Stimulated activated CD8-positive, alpha-beta memory T cell treated with anti-CD3 and anti-CD28 coated beads, Interleukin-4, amount 100 ng/mL, for 1 hour (primary cell): ENCODE measurements around the gene CHML.

ENCODE experiments used
- DNase-seq, 2 donors: peaks; one replicate each; pipeline ENCODE4 v3.0.0-alpha.2; 2020; ENCODE audit warnings: low read depth in 2 of 2, low spot score in 1 of 2

The CHML gene

DNA sequence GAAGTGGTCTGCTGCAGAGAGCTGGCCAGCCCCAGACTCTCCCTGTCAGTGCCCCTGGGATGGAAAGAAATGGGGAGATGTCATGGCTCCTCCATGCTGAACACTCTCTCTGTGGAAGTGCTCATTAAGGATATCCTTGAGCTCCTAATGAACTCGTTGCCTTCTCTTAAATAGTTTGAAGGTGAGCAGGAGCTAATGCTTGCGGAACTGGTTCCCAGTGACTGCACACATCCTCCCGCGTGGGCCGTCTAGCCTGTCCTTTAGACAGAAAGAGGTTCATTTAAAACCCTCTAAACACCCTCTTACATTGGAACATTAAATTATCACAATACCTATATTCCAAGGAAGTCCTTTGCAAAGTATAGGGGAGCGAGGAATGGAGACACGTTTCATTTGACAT is 6.0 kb upstream of the CHML start:
- no peak for DNase-seq

GRCh38 chr1:241645199-241645598 is 5.0 kb upstream of the CHML start:
- DNase-seq, result no peak

- no peak for DNase-seq
These were observed 4.1 kb upstream of the CHML start for GRCh38 chr1:241644259-241644658.

- DNase-seq, result no peak
These were observed 2.4 kb upstream of the CHML start for GRCh38 chr1:241642593-241642944.

- no peak for DNase-seq
These were observed 1.8 kb upstream of the CHML start for GRCh38 chr1:241641773-241642592.

GRCh38 chr1:241640867-241641622 is 876 bp upstream of the CHML start:
- DNase-seq, result no peak

DNA sequence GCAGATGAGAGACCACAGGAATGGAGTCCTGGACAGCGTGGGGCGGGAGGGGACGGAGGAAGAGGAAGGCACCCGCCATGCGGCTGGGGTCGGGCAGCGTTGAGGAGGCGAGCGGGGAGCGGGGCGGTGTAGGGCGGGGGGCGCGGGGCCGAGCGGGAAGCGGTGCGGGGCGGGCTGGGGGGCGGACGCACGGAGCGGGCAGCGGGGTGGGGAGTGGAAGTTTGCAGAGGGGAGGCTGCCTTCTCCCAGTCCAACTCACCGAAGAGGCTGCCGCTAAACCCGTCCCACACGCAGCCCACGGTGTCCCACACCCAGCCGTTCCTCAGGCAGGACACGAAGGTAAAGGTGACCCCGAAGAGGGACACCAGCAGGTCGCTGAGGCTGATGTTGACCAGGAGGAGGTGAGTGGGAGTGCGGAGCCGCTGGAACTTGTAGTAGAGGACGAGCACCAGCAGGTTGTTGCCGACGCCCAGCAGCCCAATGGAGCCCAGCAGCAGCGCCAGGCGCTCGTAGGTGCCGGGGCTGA is 483 bp downstream of the CHML start:
- peak in 1 of 2 donors; percentile 2 for DNase-seq

- DNase-seq, result no peak
These were observed 1.1 kb downstream of the CHML start for GRCh38 chr1:241638909-241639622.

- no peak for DNase-seq
These were observed 2.0 kb downstream of the CHML start for GRCh38 chr1:241638099-241638682.

GRCh38 chr1:241637604-241638003 is 2.6 kb downstream of the CHML start:
- DNase-seq, result no peak

GRCh38 chr1:241637046-241637590 is 3.1 kb downstream of the CHML start:
- DNase-seq, result no peak

- no peak for DNase-seq
These were observed 3.9 kb downstream of the CHML start for GRCh38 chr1:241636291-241636690.

- DNase-seq, result no peak
These were observed 4.5 kb downstream of the CHML start for GRCh38 chr1:241635556-241636152.

GRCh38 chr1:241632987-241633386 is 7.2 kb downstream of the CHML start:
- DNase-seq, result no peak

DNA sequence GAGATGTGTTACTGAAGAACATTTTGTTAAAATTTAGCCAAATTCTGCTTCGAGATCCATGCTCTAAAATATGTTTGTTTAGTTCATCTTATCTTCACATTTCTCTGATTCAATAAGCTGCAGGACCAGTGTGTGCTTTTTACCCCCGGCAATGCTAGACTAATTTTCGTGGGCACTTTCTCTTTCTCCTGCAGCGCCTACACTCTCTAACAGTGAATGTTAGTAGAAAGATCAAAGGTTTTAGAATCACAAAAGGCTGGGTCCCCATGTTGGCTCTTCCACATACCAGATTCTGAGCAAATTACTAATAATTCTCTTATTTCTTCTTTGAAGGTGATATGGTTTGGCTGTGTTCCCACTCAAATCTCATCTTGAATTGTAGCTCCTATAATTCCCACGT is 8.5 kb downstream of the CHML start:
- DNase-seq, result no peak

DNA sequence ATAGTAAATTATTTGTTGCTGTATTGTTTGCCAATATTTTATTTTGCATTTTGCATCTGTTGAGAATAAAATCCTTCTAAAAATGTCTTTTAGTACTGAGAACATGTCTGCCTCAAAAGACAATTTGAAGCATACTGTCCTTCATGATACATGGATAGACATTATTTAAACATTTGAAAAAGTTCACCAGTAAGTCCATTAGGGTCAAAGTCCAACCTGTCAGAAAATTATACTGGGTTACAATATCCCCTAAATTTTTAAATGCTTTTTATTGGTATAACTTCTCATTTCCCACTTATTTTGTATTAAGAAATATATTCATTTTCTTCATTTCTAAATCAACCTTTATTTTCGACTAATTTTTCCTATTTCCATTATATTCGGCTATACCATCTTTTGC is 9.3 kb downstream of the CHML start:
- DNase-seq, result no peak

GRCh38 chr1:241630476-241630875 is 9.7 kb downstream of the CHML start:
- DNase-seq, result no peak

DNA sequence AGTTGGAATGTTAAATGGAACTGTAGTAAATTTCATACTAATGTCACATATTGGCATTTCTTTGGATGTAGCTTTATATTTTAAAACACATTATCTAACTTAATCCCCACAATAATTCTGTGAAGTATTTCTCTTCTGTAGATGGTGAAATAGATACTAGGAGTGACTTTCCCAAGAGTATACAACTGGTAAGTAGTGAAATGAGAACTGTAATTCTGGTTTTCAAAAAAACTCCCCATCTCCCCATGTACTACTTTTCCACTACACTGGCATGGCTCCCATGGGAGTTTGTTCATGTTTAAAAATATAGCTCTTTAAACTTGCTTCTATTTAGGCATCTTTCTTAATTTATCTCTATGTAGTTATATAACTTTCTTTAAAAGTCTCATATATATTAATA is 10.2 kb downstream of the CHML start:
- DNase-seq, result no peak

GRCh38 chr1:241627453-241628259 is 12.5 kb downstream of the CHML start:
- DNase-seq, result no peak

GRCh38 chr1:241624935-241625334 is 15.2 kb downstream of the CHML start:
- DNase-seq, result no peak
